GM12878 (cell line): ENCODE measurements around the gene AFF1. TPM values are rescaled to one million over a fixed set of nuclear protein-coding genes. Genes with fewer than 3 reads are reported as not detected.

Source experiments
- FOXK2 ChIP-seq: fragments of 450-650 bp; IDR thresholded peaks from 2 replicates; pipeline ENCODE4 v1.6.1; 2017; ENCODE audit warnings: mild to moderate bottlenecking, moderate library complexity
- MEF2B ChIP-seq: fragments of 450-650 bp; IDR thresholded peaks from 2 replicates; pipeline ENCODE4 v1.6.1; 2018; ENCODE audit warnings: mild to moderate bottlenecking, moderate library complexity; ENCODE audit not compliant: partially characterized antibody, poor library complexity, severe bottlenecking
- MTA3 ChIP-seq: IDR thresholded peaks from 2 replicates; pipeline ENCODE4 v1.6.1; 2012; ENCODE audit warnings: low read length, inconsistent platforms, borderline replicate concordance
- NBN ChIP-seq: fragments of 450-650 bp; IDR thresholded peaks from 2 replicates; pipeline ENCODE4 v1.6.1; 2016
- NR2C1 ChIP-seq: fragments of 450-650 bp; IDR thresholded peaks from 2 replicates; pipeline ENCODE4 v1.6.1; 2017; ENCODE audit warnings: antibody characterized with exemption, mild to moderate bottlenecking, moderate library complexity
- NRF1 ChIP-seq: conservative IDR thresholded peaks from 2 replicates; pipeline ENCODE4 v1.6.1; 2011; ENCODE audit warnings: mild to moderate bottlenecking, low read depth, low read length, improper control_type of control experiment
- POLR2A ChIP-seq: IDR thresholded peaks from 2 replicates; pipeline ENCODE4 v1.6.1; 2011; ENCODE audit warnings: low read depth, mild to moderate bottlenecking, low read length
- STAT1 ChIP-seq: fragments of 450-650 bp; conservative IDR thresholded peaks from 2 replicates; pipeline ENCODE4 v1.6.1; 2014; ENCODE audit warnings: antibody characterized with exemption, mild to moderate bottlenecking
- SUZ12 ChIP-seq: fragments of 200-600 bp; sonication (generic); IDR thresholded peaks from one replicate; pipeline ENCODE4 v1.6.1; 2018; ENCODE audit warnings: antibody characterized with exemption, mild to moderate bottlenecking; ENCODE audit not compliant: unreplicated experiment
- TCF3 ChIP-seq: IDR thresholded peaks from 2 replicates; pipeline ENCODE4 v1.6.1; 2012; ENCODE audit warnings: low read depth, mild to moderate bottlenecking, low read length, borderline replicate concordance; ENCODE audit not compliant: insufficient read depth
- TCF7 ChIP-seq: IDR thresholded peaks from 2 replicates; pipeline ENCODE4 v1.6.1; 2014; ENCODE audit warnings: antibody characterized with exemption, borderline replicate concordance
- WRNIP1 ChIP-seq: IDR thresholded peaks from 2 replicates; pipeline ENCODE4 v1.6.1; 2011; ENCODE audit warnings: low read depth, low read length, improper control_type of control experiment, borderline replicate concordance
- ZBTB11 ChIP-seq: fragments of 450-650 bp; formaldehyde crosslinking; IDR thresholded peaks from 2 replicates; pipeline ENCODE4 v1.5.0; 2022; ENCODE audit warnings: mild to moderate bottlenecking, missing genetic modification characterization
- ZBTB4 ChIP-seq: fragments of 450-650 bp; formaldehyde crosslinking; IDR thresholded peaks from 2 replicates; pipeline ENCODE4 v1.4.0; 2022; ENCODE audit warnings: mild to moderate bottlenecking, moderate library complexity
- ZNF24 ChIP-seq: fragments of 450-650 bp; IDR thresholded peaks from 2 replicates; pipeline ENCODE4 v1.6.1; 2017; ENCODE audit warnings: antibody characterized with exemption, mild to moderate bottlenecking
- ZSCAN29 ChIP-seq: fragments of 450-650 bp; IDR thresholded peaks from 2 replicates; pipeline ENCODE4 v1.6.1; 2017; ENCODE audit warnings: mild to moderate bottlenecking, moderate library complexity
- polyA plus RNA-seq, 11 experiments: library from polyadenylated mRNA; depleted of rRNA in 4 of 11; unstranded in 6 of 11; stranded (reverse) in 5 of 11; fragments of >200 nt; fragmentation: Nextera tagmentation in 4 of 11; fragmentation: Illumina TruSeq in 1 of 11; extraction: Ambion mirVana in 4 of 11; extraction: Trizol in 1 of 11; gene quantifications; 1 replicate in 1 of 11; 2 replicates in 10 of 11; pipeline versions ENCODE4 v1.2.1 to v1.2.3, GENCODE V29; 2011 to 2016; ENCODE audit warnings: inconsistent platforms in 2 of 11, missing spikeins in 2 of 11, low read depth in 1 of 11
- total RNA-seq, 4 experiments: library from RNA; depleted of rRNA in 3 of 4; stranded (reverse); fragments of >200 nt in 3 of 4; fragmentation: Illumina TruSeq in 1 of 4; extraction: Trizol in 1 of 4; gene quantifications; 2 replicates each; pipeline versions ENCODE4 v1.2.1 to v1.2.3, GENCODE V29; 2013 to 2021
- TF ChIP-seq, protein P1 (sequence below): IDR thresholded peaks from 2 replicates; pipeline ENCODE4 v1.6.1; 2011; ENCODE audit warnings: low read depth, mild to moderate bottlenecking, low read length, moderate library complexity, borderline replicate concordance; ENCODE audit errors: extremely low read depth
- TF ChIP-seq, protein P2 (sequence below): fragments of 450-650 bp; IDR thresholded peaks from 2 replicates; pipeline ENCODE4 v1.6.1; 2017; ENCODE audit warnings: borderline replicate concordance
- TF ChIP-seq, protein P3 (sequence below): fragments of 450-650 bp; IDR thresholded peaks from 2 replicates; pipeline ENCODE4 v1.6.1; 2017; ENCODE audit warnings: mild to moderate bottlenecking, moderate library complexity

AFF1 gene
- total and polyA plus RNA-seq, 10 of the 15 experiments (the other 5 are each of a cell fraction or from before 2014, with no cell fraction given) = 3.5 to 56.1 (median 21.5) TPM

GRCh38 chr4:86977621-86978184 is 42.9 kb downstream of the AFF1 start (continued):
- no peak for TF ChIP-seq ZBTB4 (CRISPR knock-in tag)
- TF ChIP-seq ZBTB11 (CRISPR knock-in tag) = no peak
- TF ChIP-seq, protein P1, sequence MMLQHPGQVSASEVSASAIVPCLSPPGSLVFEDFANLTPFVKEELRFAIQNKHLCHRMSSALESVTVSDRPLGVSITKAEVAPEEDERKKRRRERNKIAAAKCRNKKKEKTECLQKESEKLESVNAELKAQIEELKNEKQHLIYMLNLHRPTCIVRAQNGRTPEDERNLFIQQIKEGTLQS = no peak
- TF ChIP-seq NRF1 = no peak
- TF ChIP-seq MEF2B = no peak
- TF ChIP-seq MTA3 = no peak
- TF ChIP-seq STAT1 = no peak
- no peak for TF ChIP-seq WRNIP1
- no peak for TF ChIP-seq FOXK2
- no peak for TF ChIP-seq NR2C1
- TF ChIP-seq NBN = peak; percentile 69; the same call in 1 of the 2 replicates
- TF ChIP-seq TCF3 = no peak
- no peak for TF ChIP-seq SUZ12
- TF ChIP-seq, protein P2, sequence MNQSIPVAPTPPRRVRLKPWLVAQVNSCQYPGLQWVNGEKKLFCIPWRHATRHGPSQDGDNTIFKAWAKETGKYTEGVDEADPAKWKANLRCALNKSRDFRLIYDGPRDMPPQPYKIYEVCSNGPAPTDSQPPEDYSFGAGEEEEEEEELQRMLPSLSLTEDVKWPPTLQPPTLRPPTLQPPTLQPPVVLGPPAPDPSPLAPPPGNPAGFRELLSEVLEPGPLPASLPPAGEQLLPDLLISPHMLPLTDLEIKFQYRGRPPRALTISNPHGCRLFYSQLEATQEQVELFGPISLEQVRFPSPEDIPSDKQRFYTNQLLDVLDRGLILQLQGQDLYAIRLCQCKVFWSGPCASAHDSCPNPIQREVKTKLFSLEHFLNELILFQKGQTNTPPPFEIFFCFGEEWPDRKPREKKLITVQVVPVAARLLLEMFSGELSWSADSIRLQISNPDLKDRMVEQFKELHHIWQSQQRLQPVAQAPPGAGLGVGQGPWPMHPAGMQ = no peak
- TF ChIP-seq POLR2A = no peak
- TF ChIP-seq ZNF24 = no peak
- TF ChIP-seq, protein P3, sequence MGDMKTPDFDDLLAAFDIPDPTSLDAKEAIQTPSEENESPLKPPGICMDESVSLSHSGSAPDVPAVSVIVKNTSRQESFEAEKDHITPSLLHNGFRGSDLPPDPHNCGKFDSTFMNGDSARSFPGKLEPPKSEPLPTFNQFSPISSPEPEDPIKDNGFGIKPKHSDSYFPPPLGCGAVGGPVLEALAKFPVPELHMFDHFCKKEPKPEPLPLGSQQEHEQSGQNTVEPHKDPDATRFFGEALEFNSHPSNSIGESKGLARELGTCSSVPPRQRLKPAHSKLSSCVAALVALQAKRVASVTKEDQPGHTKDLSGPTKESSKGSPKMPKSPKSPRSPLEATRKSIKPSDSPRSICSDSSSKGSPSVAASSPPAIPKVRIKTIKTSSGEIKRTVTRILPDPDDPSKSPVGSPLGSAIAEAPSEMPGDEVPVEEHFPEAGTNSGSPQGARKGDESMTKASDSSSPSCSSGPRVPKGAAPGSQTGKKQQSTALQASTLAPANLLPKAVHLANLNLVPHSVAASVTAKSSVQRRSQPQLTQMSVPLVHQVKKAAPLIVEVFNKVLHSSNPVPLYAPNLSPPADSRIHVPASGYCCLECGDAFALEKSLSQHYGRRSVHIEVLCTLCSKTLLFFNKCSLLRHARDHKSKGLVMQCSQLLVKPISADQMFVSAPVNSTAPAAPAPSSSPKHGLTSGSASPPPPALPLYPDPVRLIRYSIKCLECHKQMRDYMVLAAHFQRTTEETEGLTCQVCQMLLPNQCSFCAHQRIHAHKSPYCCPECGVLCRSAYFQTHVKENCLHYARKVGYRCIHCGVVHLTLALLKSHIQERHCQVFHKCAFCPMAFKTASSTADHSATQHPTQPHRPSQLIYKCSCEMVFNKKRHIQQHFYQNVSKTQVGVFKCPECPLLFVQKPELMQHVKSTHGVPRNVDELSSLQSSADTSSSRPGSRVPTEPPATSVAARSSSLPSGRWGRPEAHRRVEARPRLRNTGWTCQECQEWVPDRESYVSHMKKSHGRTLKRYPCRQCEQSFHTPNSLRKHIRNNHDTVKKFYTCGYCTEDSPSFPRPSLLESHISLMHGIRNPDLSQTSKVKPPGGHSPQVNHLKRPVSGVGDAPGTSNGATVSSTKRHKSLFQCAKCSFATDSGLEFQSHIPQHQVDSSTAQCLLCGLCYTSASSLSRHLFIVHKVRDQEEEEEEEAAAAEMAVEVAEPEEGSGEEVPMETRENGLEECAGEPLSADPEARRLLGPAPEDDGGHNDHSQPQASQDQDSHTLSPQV = no peak
- no peak for TF ChIP-seq TCF7
- no peak for TF ChIP-seq ZSCAN29
